OCI-LY1 (cell line): ENCODE measurements around the gene MYB.

Source experiments
- CTCF ChIP-seq: fragments of 200-600 bp; sonication (generic), shearing (Covaris generic); IDR thresholded peaks from 2 replicates; pipeline ENCODE4 v1.5.1; 2017; ENCODE audit warnings: mild to moderate bottlenecking, antibody characterized with exemption, low read length, moderate library complexity, mixed read lengths
- EZH2 ChIP-seq: fragments of 200-600 bp; sonication (generic), shearing (Covaris generic); IDR thresholded peaks from 2 replicates; pipeline ENCODE4 v1.8.0; 2017; ENCODE audit warnings: borderline replicate concordance, mixed run types, mild to moderate bottlenecking, antibody characterized with exemption, low read length, moderate library complexity, mixed read lengths

DNA sequence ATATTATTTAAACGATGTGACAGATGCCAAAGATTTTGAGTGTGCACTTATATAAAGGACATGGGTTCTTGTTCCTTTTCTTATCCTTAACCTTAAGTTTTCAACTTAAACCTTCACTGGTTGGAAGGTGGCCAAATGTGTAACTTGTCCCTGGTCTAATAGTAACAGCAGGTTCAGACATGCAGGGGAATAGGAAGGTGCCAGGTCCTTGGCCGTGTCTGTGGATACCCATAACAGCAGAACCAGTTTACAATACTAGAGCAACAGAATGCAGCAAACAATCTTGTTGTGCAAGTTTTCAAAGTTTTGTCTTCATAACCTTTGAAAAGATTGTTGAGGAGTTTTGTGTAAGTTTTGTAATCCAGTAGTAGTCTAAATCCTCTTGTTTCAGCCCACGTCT, 4.4 kb downstream of the MYB start:
- TF ChIP-seq CTCF (no peak), EZH2 (no peak)
